CD14-positive monocyte (primary cell): Measurements from ENCODE around the gene AMIGO3. TPM values are rescaled to one million over a fixed set of nuclear protein-coding genes. Genes with fewer than 3 reads are reported as not detected.

Experiments used
- DNase-seq, 3 donors: peaks; one replicate each; pipeline ENCODE4 v3.0.0-alpha.2; 2011 to 2022
- H2AFZ ChIP-seq: 2 replicates; pipeline ENCODE4 v1.6.0; 2012; ENCODE audit warnings: mild to moderate bottlenecking, low read depth, low read length, inconsistent platforms; ENCODE audit not compliant: insufficient read depth, poor library complexity, severe bottlenecking
- H3K27ac ChIP-seq, 2 donors: 1 replicate in 1 of 2; 2 replicates in 1 of 2; pipeline ENCODE4 v1.5.1; 2012 to 2013; ENCODE audit warnings: low read length in 2 of 2, control low read depth in 1 of 2, inconsistent platforms in 1 of 2, low read depth in 1 of 2, mild to moderate bottlenecking in 1 of 2
- H3K27me3 ChIP-seq, 2 donors: one replicate each; pipeline versions ENCODE4 v1.6.0 to v1.6.1; 2011 to 2013; ENCODE audit warnings: low read length in 2 of 2; ENCODE audit not compliant: control insufficient read depth in 2 of 2, insufficient read depth in 2 of 2
- H3K36me3 ChIP-seq, 2 donors: replicated peaks in 1 of 2; 1 replicate in 1 of 2; 2 replicates in 1 of 2; pipeline versions ENCODE4 v1.5.1 to v1.6.1; 2012 to 2013; ENCODE audit warnings: low read length in 2 of 2, control low read depth in 1 of 2, inconsistent platforms in 1 of 2, mild to moderate bottlenecking in 1 of 2; ENCODE audit not compliant: insufficient read depth in 2 of 2, control insufficient read depth in 1 of 2
- H3K4me1 ChIP-seq, 2 donors: 1 replicate in 1 of 2; 2 replicates in 1 of 2; pipeline versions ENCODE4 v1.5.1 to v1.6.1; 2012 to 2013; ENCODE audit warnings: low read length in 2 of 2, control low read depth in 1 of 2, inconsistent platforms in 1 of 2, mild to moderate bottlenecking in 1 of 2, moderate library complexity in 1 of 2; ENCODE audit not compliant: insufficient read depth in 2 of 2, control insufficient read depth in 1 of 2
- H3K4me2 ChIP-seq: replicated peaks from 2 replicates; pipeline ENCODE3; 2012; ENCODE audit warnings: low read length, moderate library complexity, mild to moderate bottlenecking; ENCODE audit not compliant: poor library complexity, severe bottlenecking; ENCODE audit errors: extremely low read depth
- H3K4me3 ChIP-seq, 3 experiments: fragments of 200-600 bp in 1 of 3; sonication (generic) in 1 of 3; replicated peaks in 1 of 3; 1 replicate in 2 of 3; 2 replicates in 1 of 3; pipeline ENCODE4 v1.5.1; 2011 to 2013; ENCODE audit warnings: low read length in 3 of 3, mild to moderate bottlenecking in 3 of 3, control low read depth in 2 of 3, low read depth in 2 of 3, inconsistent platforms in 1 of 3, moderate library complexity in 1 of 3
- H3K79me2 ChIP-seq: 2 replicates; pipeline ENCODE4 v1.6.0; 2012; ENCODE audit warnings: mild to moderate bottlenecking, control low read depth, inconsistent platforms, low read length, moderate library complexity; ENCODE audit not compliant: insufficient read depth
- H3K9ac ChIP-seq: 2 replicates; pipeline ENCODE4 v1.6.0; 2017; ENCODE audit warnings: low read length, mild to moderate bottlenecking; ENCODE audit not compliant: insufficient read depth, poor library complexity, severe bottlenecking
- H3K9me3 ChIP-seq, 2 donors: replicated peaks in 1 of 2; 1 replicate in 1 of 2; 2 replicates in 1 of 2; pipeline versions ENCODE4 v1.5.1 to v1.6.1; 2012 to 2013; ENCODE audit warnings: low read length in 2 of 2, control low read depth in 1 of 2; ENCODE audit not compliant: control insufficient read depth in 1 of 2, insufficient read depth in 1 of 2
- H4K20me1 ChIP-seq: 2 replicates; pipeline ENCODE4 v1.6.0; 2012; ENCODE audit warnings: mild to moderate bottlenecking, low read length, control low read depth, moderate library complexity; ENCODE audit not compliant: insufficient read depth
- H3K27ac Mint-ChIP-seq, 7 donors: one replicate each; pipeline ENCODE4 v1.8.0; 2020; ENCODE audit warnings: mild to moderate bottlenecking in 7 of 7, mixed read lengths in 7 of 7, moderate library complexity in 6 of 7, inconsistent platforms in 2 of 7
- H3K27me3 Mint-ChIP-seq, 3 donors: one replicate each; pipeline ENCODE4 v1.8.0; 2021 to 2022; ENCODE audit warnings: low read depth in 3 of 3, mild to moderate bottlenecking in 3 of 3, mixed read lengths in 3 of 3, moderate library complexity in 3 of 3, inconsistent platforms in 1 of 3
- H3K36me3 Mint-ChIP-seq, 2 donors: one replicate each; pipeline ENCODE4 v1.8.0; 2020; ENCODE audit warnings: mixed read lengths in 2 of 2, inconsistent platforms in 1 of 2, mild to moderate bottlenecking in 1 of 2
- H3K4me1 Mint-ChIP-seq: one replicate; pipeline ENCODE4 v1.8.0; 2020; ENCODE audit warnings: mild to moderate bottlenecking, mixed read lengths
- H3K4me3 Mint-ChIP-seq, 2 donors: one replicate each; pipeline ENCODE4 v1.8.0; 2020; ENCODE audit warnings: mild to moderate bottlenecking in 2 of 2, mixed read lengths in 2 of 2, moderate library complexity in 1 of 2
- H3K9me3 Mint-ChIP-seq, 7 donors: one replicate each; pipeline ENCODE4 v1.8.0; 2020 to 2022; ENCODE audit warnings: mixed read lengths in 7 of 7, mild to moderate bottlenecking in 6 of 7, moderate library complexity in 6 of 7, inconsistent platforms in 2 of 7
- CTCF ChIP-seq: fragments of 200-600 bp; IDR thresholded peaks from one replicate; pipeline ENCODE4 v1.8.0; 2022; ENCODE audit warnings: antibody characterized with exemption, mild to moderate bottlenecking
- WGBS: methylation state at CpG from one replicate; pipeline ENCODE4 v1.1.5; 2013; ENCODE audit warnings: missing lambda C conversion rate; ENCODE audit not compliant: insufficient coverage; 5-methylcytosine and 5-hydroxymethylcytosine counted together
- intact Hi-C, 2 donors: fragments of 100-400 bp; cut with micrococcal nuclease; formaldehyde crosslinking; loops; one replicate each; pipeline versions ENCODE4 v1.15.0 to v1.15.1; 2023
- polyA plus RNA-seq, 3 donors: library from polyadenylated mRNA; depleted of rRNA in 1 of 3; unstranded in 2 of 3; stranded (reverse) in 1 of 3; fragments of 300-500 nt in 2 of 3; fragments of >200 nt in 1 of 3; fragmentation: Illumina TruSeq in 2 of 3; gene quantifications; 1 replicate in 2 of 3; 2 replicates in 1 of 3; pipeline ENCODE4 v1.2.3, GENCODE V29; 2012 to 2021

The AMIGO3 gene
- polyA plus RNA-seq, 3 donors = 0.96 TPM; not detected in 2

DNA sequence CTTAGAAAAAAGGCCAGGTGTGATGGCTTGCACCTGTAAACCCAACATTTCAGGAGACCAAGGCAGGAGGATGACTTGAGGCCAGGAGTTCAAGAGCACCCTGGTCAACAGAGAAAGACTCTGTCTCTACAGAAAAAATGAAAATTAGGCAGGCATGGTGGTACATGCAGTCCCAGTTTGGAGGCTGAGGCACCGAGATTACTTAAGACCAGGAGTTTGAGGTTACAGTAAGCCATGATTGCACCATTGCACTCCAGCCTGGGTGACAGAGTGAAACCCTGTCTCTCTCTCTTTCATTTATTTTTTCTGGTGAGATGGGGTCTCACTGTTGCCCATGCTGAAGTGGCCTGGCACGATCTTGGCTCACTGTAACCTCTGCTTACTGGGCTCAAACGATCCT, 42.2 kb upstream of the AMIGO3 start:
- no peak overlapping the region for H3K9ac ChIP-seq
- Mint-ChIP-seq H3K4me3 (no peak overlapping the region), H3K27me3 (no peaks in the 10 kb centered on the region), H3K27ac (peak overlapping the region in 3 of 7 donors; percentile 25 to 52 (median 28)), H3K4me1 (peaks cover 10% of the 10 kb centered on the region), H3K9me3 (peaks cover 0 to 2% (median 0%) of the 10 kb centered on the region in 7 donors), H3K36me3 (peaks cover 13 to 47% of the 10 kb centered on the region in 2 donors)
- DNase-seq = no peak
- H3K27me3 ChIP-seq = no peaks in the 10 kb centered on the region
- H4K20me1 ChIP-seq = peaks cover 96% of the 10 kb centered on the region
- no peak overlapping the region for H3K4me2 ChIP-seq
- peaks cover 3 to 32% of the 10 kb centered on the region in 2 donors for H3K36me3 ChIP-seq
- no peak overlapping the region for H3K4me3 ChIP-seq
- H3K27ac ChIP-seq = peak overlapping the region in 1 of 2 donors; percentile 26
- TF ChIP-seq CTCF = no peak
- peaks cover 0 to 5% of the 10 kb centered on the region in 2 donors for H3K4me1 ChIP-seq
- no peaks in the 10 kb centered on the region for H3K9me3 ChIP-seq
- peaks cover 91% of the 10 kb centered on the region for H3K79me2 ChIP-seq
- H2AFZ ChIP-seq = no peak overlapping the region
- intact Hi-C loops = loop anchor here in 1 of 2 donors (10.0 kb wide), 1 partner anchor 1597 kb away; no protein-coding TSS in a partner anchor
- WGBS = 14% methylated on average over 1 of the region's 3 CpGs

GRCh38 chr3:49759226-49759625, 39.7 kb upstream of the AMIGO3 start:
- peaks cover 11% of the 10 kb centered on the region for H3K4me1 Mint-ChIP-seq
- Histone ChIP-seq H3K4me3 (no peak overlapping the region), H3K27me3 (no peaks in the 10 kb centered on the region), H3K4me1 (peaks cover 0 to 5% of the 10 kb centered on the region in 2 donors), H2AFZ (no peak overlapping the region), H3K4me2 (no peak overlapping the region), H3K9ac (no peak overlapping the region), H3K9me3 (no peaks in the 10 kb centered on the region), H4K20me1 (peaks cover 98% of the 10 kb centered on the region), H3K36me3 (peaks cover 2 to 16% of the 10 kb centered on the region in 2 donors), H3K27ac (no peak overlapping the region), H3K79me2 (peaks cover 91% of the 10 kb centered on the region)
- peaks cover 0 to 2% (median 0%) of the 10 kb centered on the region in 7 donors for H3K9me3 Mint-ChIP-seq
- no peak for DNase-seq
- H3K27me3 Mint-ChIP-seq = no peaks in the 10 kb centered on the region
- peak overlapping the region in 1 of 7 donors; percentile 66 for H3K27ac Mint-ChIP-seq
- WGBS = no CpG with 5 or more reads among the region's 1 CpG
- intact Hi-C loops = no loop called here
- no peak overlapping the region for H3K4me3 Mint-ChIP-seq
- H3K36me3 Mint-ChIP-seq = peaks cover 13 to 35% of the 10 kb centered on the region in 2 donors
- no peak for TF ChIP-seq CTCF
